Measurements from ENCODE around the gene ZNF644. TPM values are rescaled to one million over a fixed set of nuclear protein-coding genes. Genes with fewer than 3 reads are reported as not detected.

Gene ZNF644
- total and polyA plus RNA-seq, 3 experiments from 2014 or later: 49.4 to 50.7 (median 49.7) TPM

GRCh38 chr1:90970208-90970607 is 51.6 kb downstream of the ZNF644 start:
- Histone ChIP-seq H3K4me3 (ENCODE audit: low read length) (no peak overlapping the region), H3K27ac (ENCODE audit: low read depth, low read length) (no peak overlapping the region), H3K4me1 (ENCODE audit: insufficient read depth, low read length) (no peaks in the 10 kb centered on the region), H3K9me3 (ENCODE audit: low read length) (no peaks in the 10 kb centered on the region), H3K36me3 (ENCODE audit: insufficient read depth, low read length) (no peaks in the 10 kb centered on the region), H3K27me3 (ENCODE audit: insufficient read depth, low read length, poor library complexity, severe bottlenecking) (no peaks in the 10 kb centered on the region)
- ChIA-PET CTCF (no interaction called here), POLR2A (interaction anchor here (0.7 kb wide), 1 partner anchor 155 kb away, joined by 4 read pairs; no protein-coding TSS in a partner anchor)
- Mint-ChIP-seq H3K4me1 (peaks cover 48 to 73% (median 72%) of the 10 kb centered on the region in 3 donors), H3K36me3 (peaks cover 4 to 38% (median 16%) of the 10 kb centered on the region in 3 donors), H3K4me3 (no peak overlapping the region), H3K9me3 (no peaks in the 10 kb centered on the region), H3K27ac (peak overlapping the region in 1 of 8 donors; percentile 34), H3K27me3 (no peaks in the 10 kb centered on the region)
- no peak for DNase-seq

- Mint-ChIP-seq H3K4me1 (peaks cover 45 to 73% (median 71%) of the 10 kb centered on the region in 3 donors), H3K36me3 (peaks cover 4 to 36% (median 13%) of the 10 kb centered on the region in 3 donors), H3K27ac (peak overlapping the region in 6 of 8 donors; percentile 28 to 70 (median 34)), H3K9me3 (no peaks in the 10 kb centered on the region), H3K27me3 (no peaks in the 10 kb centered on the region), H3K4me3 (no peak overlapping the region)
- Histone ChIP-seq H3K27ac (ENCODE audit: low read depth, low read length) (no peak overlapping the region), H3K9me3 (ENCODE audit: low read length) (no peaks in the 10 kb centered on the region), H3K27me3 (ENCODE audit: insufficient read depth, low read length, poor library complexity, severe bottlenecking) (no peaks in the 10 kb centered on the region), H3K4me1 (ENCODE audit: insufficient read depth, low read length) (no peaks in the 10 kb centered on the region), H3K4me3 (ENCODE audit: low read length) (no peak overlapping the region), H3K36me3 (ENCODE audit: insufficient read depth, low read length) (no peaks in the 10 kb centered on the region)
- ChIA-PET POLR2A (no interaction called here), CTCF (no interaction called here)
- DNase-seq: no peak
Observed at GRCh38 chr1:90969241-90969640, 52.6 kb downstream of the ZNF644 start.

- Histone ChIP-seq H3K27me3 (ENCODE audit: insufficient read depth, low read length, poor library complexity, severe bottlenecking) (no peaks in the 10 kb centered on the region), H3K4me3 (ENCODE audit: low read length) (no peak overlapping the region), H3K27ac (ENCODE audit: low read depth, low read length) (no peak overlapping the region), H3K9me3 (ENCODE audit: low read length) (no peaks in the 10 kb centered on the region), H3K36me3 (ENCODE audit: insufficient read depth, low read length) (no peaks in the 10 kb centered on the region), H3K4me1 (ENCODE audit: insufficient read depth, low read length) (no peaks in the 10 kb centered on the region)
- Mint-ChIP-seq H3K27ac (peak overlapping the region in 3 of 8 donors; percentile 24 to 58 (median 39)), H3K9me3 (no peaks in the 10 kb centered on the region), H3K36me3 (peaks cover 0 to 24% (median 1%) of the 10 kb centered on the region in 3 donors), H3K27me3 (no peaks in the 10 kb centered on the region), H3K4me1 (peaks cover 49 to 72% (median 69%) of the 10 kb centered on the region in 3 donors), H3K4me3 (no peak overlapping the region)
- ChIA-PET POLR2A (no interaction called here), CTCF (interaction anchor here (1.2 to 1.4 kb wide), 2 partner anchors 10 to 28 kb away, joined by 3 to 4 read pairs; no protein-coding TSS in a partner anchor)
- no peak for DNase-seq
Observed at GRCh38 chr1:90964444-90965035, 57.3 kb downstream of the ZNF644 start.

GRCh38 chr1:90963651-90964050 is 58.2 kb downstream of the ZNF644 start:
- ChIA-PET CTCF (no interaction called here), POLR2A (no interaction called here)
- Histone ChIP-seq H3K36me3 (ENCODE audit: insufficient read depth, low read length) (no peaks in the 10 kb centered on the region), H3K27ac (ENCODE audit: low read depth, low read length) (no peak overlapping the region), H3K4me3 (ENCODE audit: low read length) (no peak overlapping the region), H3K4me1 (ENCODE audit: insufficient read depth, low read length) (no peaks in the 10 kb centered on the region), H3K9me3 (ENCODE audit: low read length) (no peaks in the 10 kb centered on the region), H3K27me3 (ENCODE audit: insufficient read depth, low read length, poor library complexity, severe bottlenecking) (no peaks in the 10 kb centered on the region)
- Mint-ChIP-seq H3K36me3 (peaks cover 0 to 27% (median 3%) of the 10 kb centered on the region in 3 donors), H3K4me3 (no peak overlapping the region), H3K4me1 (peaks cover 47 to 71% (median 69%) of the 10 kb centered on the region in 3 donors), H3K27ac (no peak overlapping the region), H3K27me3 (no peaks in the 10 kb centered on the region), H3K9me3 (no peaks in the 10 kb centered on the region)
- no peak for DNase-seq

GRCh38 chr1:90963236-90963635 is 58.6 kb downstream of the ZNF644 start:
- H3K36me3 Mint-ChIP-seq: peaks cover 0 to 29% (median 5%) of the 10 kb centered on the region in 3 donors
- H3K9me3 ChIP-seq (ENCODE audit: low read length): no peaks in the 10 kb centered on the region
- H3K27me3 ChIP-seq (ENCODE audit: insufficient read depth, low read length, poor library complexity, severe bottlenecking): no peaks in the 10 kb centered on the region
- peaks cover 50 to 75% (median 73%) of the 10 kb centered on the region in 3 donors for H3K4me1 Mint-ChIP-seq
- H3K4me3 ChIP-seq (ENCODE audit: low read length): no peak overlapping the region
- H3K27me3 Mint-ChIP-seq: no peaks in the 10 kb centered on the region
- H3K4me3 Mint-ChIP-seq: peak overlapping the region in 1 of 7 donors; percentile 48
- no peak for DNase-seq
- no peaks in the 10 kb centered on the region for H3K4me1 ChIP-seq (ENCODE audit: insufficient read depth, low read length)
- CTCF ChIA-PET: no interaction called here
- POLR2A ChIA-PET: no interaction called here
- H3K27ac ChIP-seq (ENCODE audit: low read depth, low read length): no peak overlapping the region
- no peaks in the 10 kb centered on the region for H3K36me3 ChIP-seq (ENCODE audit: insufficient read depth, low read length)
- H3K9me3 Mint-ChIP-seq: no peaks in the 10 kb centered on the region
- H3K27ac Mint-ChIP-seq: peak overlapping the region in 1 of 8 donors; percentile 75

- Mint-ChIP-seq H3K4me3 (no peak overlapping the region), H3K27ac (peak overlapping the region in 1 of 8 donors; percentile 26), H3K36me3 (peaks cover 14 to 45% (median 18%) of the 10 kb centered on the region in 3 donors), H3K4me1 (peaks cover 68 to 90% (median 84%) of the 10 kb centered on the region in 3 donors), H3K9me3 (peaks cover 0 to 3% (median 0%) of the 10 kb centered on the region in 5 donors), H3K27me3 (no peaks in the 10 kb centered on the region)
- Histone ChIP-seq H3K4me3 (ENCODE audit: low read length) (no peak overlapping the region), H3K9me3 (ENCODE audit: low read length) (no peaks in the 10 kb centered on the region), H3K27ac (ENCODE audit: low read depth, low read length) (no peak overlapping the region), H3K27me3 (ENCODE audit: insufficient read depth, low read length, poor library complexity, severe bottlenecking) (no peaks in the 10 kb centered on the region), H3K36me3 (ENCODE audit: insufficient read depth, low read length) (no peaks in the 10 kb centered on the region), H3K4me1 (ENCODE audit: insufficient read depth, low read length) (no peaks in the 10 kb centered on the region)
- DNase-seq: no peak
- ChIA-PET POLR2A (no interaction called here), CTCF (no interaction called here)
Observed at GRCh38 chr1:90959352-90960206, 62.3 kb downstream of the ZNF644 start.

- peaks cover 16 to 51% (median 20%) of the 10 kb centered on the region in 3 donors for H3K36me3 Mint-ChIP-seq
- DNase-seq: no peak
- H3K27ac Mint-ChIP-seq: peak overlapping the region in 1 of 8 donors; percentile 51
- H3K4me1 Mint-ChIP-seq: peaks cover 62 to 94% (median 83%) of the 10 kb centered on the region in 3 donors
- CTCF ChIA-PET: no interaction called here
- peaks cover 0 to 3% (median 0%) of the 10 kb centered on the region in 5 donors for H3K9me3 Mint-ChIP-seq
- H3K27me3 Mint-ChIP-seq: no peaks in the 10 kb centered on the region
- no peaks in the 10 kb centered on the region for H3K4me1 ChIP-seq (ENCODE audit: insufficient read depth, low read length)
- H3K9me3 ChIP-seq (ENCODE audit: low read length): no peaks in the 10 kb centered on the region
- POLR2A ChIA-PET: no interaction called here
- H3K27me3 ChIP-seq (ENCODE audit: insufficient read depth, low read length, poor library complexity, severe bottlenecking): no peaks in the 10 kb centered on the region
- no peak overlapping the region for H3K4me3 ChIP-seq (ENCODE audit: low read length)
- H3K4me3 Mint-ChIP-seq: peak overlapping the region in 1 of 7 donors; percentile 1
- no peaks in the 10 kb centered on the region for H3K36me3 ChIP-seq (ENCODE audit: insufficient read depth, low read length)
- no peak overlapping the region for H3K27ac ChIP-seq (ENCODE audit: low read depth, low read length)
Observed at GRCh38 chr1:90957497-90957896, 64.3 kb downstream of the ZNF644 start.

- POLR2A ChIA-PET: no interaction called here
- no peak for DNase-seq
- Mint-ChIP-seq H3K27me3 (no peaks in the 10 kb centered on the region), H3K4me1 (peaks cover 74 to 98% (median 89%) of the 10 kb centered on the region in 3 donors), H3K27ac (no peak overlapping the region), H3K4me3 (no peak overlapping the region), H3K9me3 (peaks cover 0 to 3% (median 0%) of the 10 kb centered on the region in 5 donors), H3K36me3 (peaks cover 16 to 51% (median 21%) of the 10 kb centered on the region in 3 donors)
- no peak overlapping the region for H3K27ac ChIP-seq (ENCODE audit: low read depth, low read length)
- no peak overlapping the region for H3K4me3 ChIP-seq (ENCODE audit: low read length)
- H3K9me3 ChIP-seq (ENCODE audit: low read length): no peaks in the 10 kb centered on the region
- peaks cover 5% of the 10 kb centered on the region for H3K4me1 ChIP-seq (ENCODE audit: insufficient read depth, low read length)
- CTCF ChIA-PET: interaction anchor here (0.8 kb wide), 1 partner anchor 17 kb away, joined by 3 read pairs; no protein-coding TSS in a partner anchor
- no peaks in the 10 kb centered on the region for H3K36me3 ChIP-seq (ENCODE audit: insufficient read depth, low read length)
- H3K27me3 ChIP-seq (ENCODE audit: insufficient read depth, low read length, poor library complexity, severe bottlenecking): no peaks in the 10 kb centered on the region
Observed at GRCh38 chr1:90955769-90956168, 66.1 kb downstream of the ZNF644 start.
